ENCODE results near the gene ZFP90.

The ZFP90 gene

DNA sequence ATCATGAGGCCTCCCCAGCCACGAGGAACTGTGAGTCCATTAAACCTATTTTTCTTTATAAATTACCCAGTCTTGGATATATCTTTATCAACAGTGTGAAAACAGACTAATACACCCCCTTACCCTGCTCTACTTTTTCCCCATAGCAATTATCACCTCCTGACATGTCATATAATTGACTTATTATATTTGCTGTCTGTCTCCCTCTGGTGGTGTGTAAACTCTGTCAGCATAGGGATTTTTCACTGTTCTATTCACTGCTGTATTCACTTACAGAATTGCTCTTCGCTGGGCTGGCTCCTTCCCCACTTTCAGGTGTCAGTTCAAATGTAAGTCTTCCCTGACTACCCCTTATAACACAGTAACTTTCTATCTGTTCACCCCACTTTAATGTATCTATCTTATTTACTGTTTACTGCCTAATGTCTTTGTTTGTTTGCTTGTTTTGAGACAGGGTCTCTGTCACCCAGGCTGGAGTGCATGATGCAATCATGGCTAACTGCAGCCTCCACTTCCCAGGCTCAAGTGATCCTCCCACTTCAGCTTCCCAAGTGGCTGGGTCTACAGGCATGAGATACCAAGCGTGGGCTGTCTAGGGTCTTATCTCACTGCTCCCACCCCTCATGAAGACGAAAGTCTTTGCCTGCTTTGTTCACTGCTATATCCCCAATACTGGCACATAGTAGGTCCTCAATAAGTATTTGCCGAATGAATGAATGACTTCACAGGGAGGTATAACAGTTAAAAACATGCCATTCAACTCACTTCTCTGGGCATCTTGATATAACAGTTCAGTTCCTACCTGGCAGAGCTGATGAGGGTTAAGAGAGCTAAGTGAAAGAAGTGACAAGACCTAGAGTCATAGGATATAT, 53.6 kb downstream of the ZFP90 start:
- DNase-seq = no peak

DNA sequence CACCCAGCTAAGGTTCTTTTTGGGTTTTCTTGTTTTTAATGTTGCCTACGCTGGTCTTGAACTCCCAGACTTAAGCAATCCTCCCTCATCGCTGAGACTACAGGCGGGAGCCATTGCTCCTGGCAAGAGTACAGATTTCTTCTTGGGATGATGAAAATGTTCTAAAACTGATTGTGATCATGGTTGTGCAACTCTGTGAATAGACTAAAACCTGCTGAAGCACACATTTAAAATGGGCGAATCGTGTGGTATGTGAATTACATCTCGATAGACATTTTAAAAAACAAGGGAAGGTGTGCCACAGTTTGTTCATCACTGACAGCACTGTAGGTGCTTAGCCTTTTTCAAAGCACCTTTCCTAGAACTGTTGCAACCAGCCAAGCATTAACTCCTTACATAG, 57.2 kb downstream of the ZFP90 start:
- DNase-seq = no peak

DNA sequence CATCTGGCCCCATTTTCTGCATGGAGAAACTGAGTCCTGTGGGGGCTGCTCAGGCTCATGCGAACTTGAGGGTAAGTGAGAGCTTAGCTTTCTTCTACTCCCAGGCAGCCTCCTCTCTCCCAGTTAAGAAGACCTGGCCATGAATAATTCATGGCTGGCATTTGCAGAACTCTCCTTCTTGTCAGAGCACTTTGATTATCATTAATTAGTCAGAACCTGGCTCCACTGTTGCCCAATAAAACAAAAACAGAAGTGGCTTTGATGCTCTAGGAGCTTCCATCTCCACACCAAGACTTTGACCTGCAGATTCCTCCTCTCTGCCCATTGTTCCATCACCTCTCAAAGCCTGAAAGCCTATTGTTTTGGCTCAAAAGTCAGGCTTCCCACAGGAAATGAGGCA, 60.5 kb downstream of the ZFP90 start:
- DNase-seq = no peak

DNA sequence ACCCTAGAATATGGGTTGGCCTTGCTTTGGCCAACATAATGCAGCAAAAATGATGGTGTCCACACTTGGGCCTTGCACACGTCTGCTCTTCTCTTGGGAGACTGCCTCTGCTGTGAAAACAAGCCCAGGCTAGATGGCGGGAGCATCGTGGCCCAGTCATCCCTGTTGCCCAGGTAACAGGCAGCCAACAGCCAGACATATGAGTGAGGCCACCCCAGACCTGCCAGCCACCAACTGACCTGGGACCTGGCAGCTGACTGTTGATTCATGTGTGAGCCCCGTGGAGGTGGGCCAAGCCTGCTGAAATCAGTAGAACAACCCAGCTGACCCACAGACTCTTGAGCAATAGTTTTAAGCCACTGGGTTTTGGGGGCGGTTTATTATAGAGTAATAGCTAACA, 66.7 kb downstream of the ZFP90 start:
- DNase-seq = no peak

DNA sequence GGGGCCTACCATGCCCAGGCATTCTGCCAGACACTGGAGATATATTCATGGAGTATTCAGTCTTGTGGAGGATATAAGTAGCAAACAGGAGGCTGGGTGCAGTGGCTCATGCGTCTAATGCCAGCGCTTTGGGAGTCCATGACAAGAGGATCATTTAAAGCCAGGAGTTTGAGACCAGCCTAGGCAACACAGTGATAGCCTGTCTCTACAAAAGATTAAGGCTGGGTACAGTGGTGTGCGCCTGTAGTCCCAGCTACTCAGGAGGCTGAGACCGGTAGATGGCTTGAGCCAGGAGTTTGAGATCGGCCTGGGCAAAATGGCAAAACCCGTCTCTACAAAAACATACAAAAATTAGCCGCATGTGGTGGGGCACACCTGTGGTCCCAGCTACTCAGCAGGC, 68.4 kb downstream of the ZFP90 start:
- no peak for DNase-seq

DNA sequence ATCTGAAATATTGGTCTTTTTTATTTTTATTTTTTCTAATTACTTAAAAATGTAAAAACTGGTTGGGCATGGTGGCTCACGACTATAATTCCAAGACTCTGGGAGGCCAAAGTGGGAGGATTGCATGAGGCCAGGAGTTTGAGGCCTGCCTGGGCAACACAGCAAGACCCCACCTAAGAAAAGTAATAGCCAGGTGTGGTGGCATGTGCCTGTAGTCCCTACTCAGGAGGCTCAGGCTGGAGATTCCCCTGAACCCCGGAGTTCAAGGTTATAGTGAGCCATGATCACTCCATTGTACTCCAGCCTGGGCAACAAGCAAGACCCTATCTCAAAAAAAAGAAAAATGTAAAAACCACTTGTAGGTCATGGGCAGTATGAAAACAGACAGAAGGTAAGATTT, 69.2 kb downstream of the ZFP90 start:
- DNase-seq = no peak

DNA sequence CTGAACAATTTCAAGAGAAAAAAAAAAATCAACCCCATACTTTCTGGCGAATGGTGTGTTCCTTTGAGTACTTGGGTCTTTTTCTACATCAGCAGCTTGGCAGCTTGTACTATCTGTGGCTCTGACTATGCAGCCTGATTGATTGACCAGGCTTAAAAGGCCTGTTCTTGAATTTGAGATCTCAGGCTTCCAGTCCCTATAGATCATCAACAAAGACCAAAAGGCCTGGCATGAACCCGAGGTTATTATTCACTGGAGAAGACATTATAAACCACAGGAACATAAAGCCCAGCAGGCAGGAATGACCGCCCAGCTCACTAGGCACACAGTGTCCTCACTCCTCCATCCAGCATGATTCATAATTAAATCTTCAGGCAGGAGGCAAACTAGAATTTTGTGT, 73.9 kb downstream of the ZFP90 start:
- DNase-seq = no peak

DNA sequence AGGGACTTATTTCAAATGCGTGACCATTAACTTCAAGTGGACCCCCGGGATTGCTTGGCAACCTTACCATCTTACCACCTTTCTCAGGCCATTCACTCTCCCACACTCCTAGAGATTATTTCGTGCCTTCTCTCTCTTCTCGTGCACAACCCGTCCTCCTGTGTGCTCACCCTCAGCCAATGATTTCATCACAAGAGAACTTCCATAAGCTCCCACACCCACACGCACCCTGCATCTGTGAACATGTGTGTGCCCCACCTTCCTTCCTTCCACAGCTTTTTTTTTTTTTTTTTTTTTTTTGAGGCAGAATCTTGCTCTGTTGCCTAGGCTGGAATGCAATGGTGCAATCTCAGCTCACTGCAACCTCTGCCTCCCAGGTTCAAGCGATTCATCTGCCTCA, 78.6 kb downstream of the ZFP90 start:
- DNase-seq = no peak
